ENCODE measurements around the gene RBL2. TPM values are rescaled to one million over a fixed set of nuclear protein-coding genes. Genes with fewer than 3 reads are reported as not detected.
A peak's percentile ranks its signal among the peaks of the same experiment; 100 is the strongest.
"Not testable (repeated sequence)": the region's sequence is repeated elsewhere in the genome, so short reads cannot be mapped to it uniquely, and the experiment has no call there.

Gene RBL2
- total and polyA plus RNA-seq, 10 donors: 29.1 to 214 (median 138) TPM

DNA sequence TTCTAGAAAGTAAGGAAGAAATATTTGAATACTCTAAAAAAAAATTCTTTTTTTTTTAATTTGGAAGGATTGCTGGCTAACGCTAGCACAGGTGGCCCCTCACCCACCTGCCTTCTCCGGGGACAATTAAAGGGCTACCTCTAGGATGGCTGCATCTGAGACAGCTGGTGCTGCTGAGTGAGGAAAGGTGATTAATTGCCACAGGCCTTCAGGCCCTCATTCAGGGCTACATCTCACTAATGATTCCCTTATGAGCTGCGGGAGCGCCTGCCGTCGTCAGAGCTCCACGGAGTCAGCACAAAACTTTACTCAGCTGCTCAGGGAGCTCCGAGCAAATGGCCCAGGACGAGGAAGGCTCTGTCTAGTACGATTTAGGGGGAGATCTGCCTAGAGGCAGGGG lies 95.8 kb downstream of the RBL2 start:
- Histone ChIP-seq H3K27me3 (replicated peaks in 1 of 7) (no peaks in the 10 kb centered on the region), H3K4me1 (no peaks in the 10 kb centered on the region), H3K27ac (no peak overlapping the region), H3K4me3 (no peak overlapping the region), H3K9me3 (no peaks in the 10 kb centered on the region), H3K36me3 (no peaks in the 10 kb centered on the region)
- no peak for TF ChIP-seq POLR2A (IDR thresholded peaks at IDR 0.05)
- TF ChIP-seq, protein P1, sequence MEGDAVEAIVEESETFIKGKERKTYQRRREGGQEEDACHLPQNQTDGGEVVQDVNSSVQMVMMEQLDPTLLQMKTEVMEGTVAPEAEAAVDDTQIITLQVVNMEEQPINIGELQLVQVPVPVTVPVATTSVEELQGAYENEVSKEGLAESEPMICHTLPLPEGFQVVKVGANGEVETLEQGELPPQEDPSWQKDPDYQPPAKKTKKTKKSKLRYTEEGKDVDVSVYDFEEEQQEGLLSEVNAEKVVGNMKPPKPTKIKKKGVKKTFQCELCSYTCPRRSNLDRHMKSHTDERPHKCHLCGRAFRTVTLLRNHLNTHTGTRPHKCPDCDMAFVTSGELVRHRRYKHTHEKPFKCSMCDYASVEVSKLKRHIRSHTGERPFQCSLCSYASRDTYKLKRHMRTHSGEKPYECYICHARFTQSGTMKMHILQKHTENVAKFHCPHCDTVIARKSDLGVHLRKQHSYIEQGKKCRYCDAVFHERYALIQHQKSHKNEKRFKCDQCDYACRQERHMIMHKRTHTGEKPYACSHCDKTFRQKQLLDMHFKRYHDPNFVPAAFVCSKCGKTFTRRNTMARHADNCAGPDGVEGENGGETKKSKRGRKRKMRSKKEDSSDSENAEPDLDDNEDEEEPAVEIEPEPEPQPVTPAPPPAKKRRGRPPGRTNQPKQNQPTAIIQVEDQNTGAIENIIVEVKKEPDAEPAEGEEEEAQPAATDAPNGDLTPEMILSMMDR (IDR thresholded peaks at IDR 0.05 in 8 of 11, conservative IDR thresholded peaks at IDR 0.05 in 3 of 11): no peak
- no peak for TF ChIP-seq POLR2AphosphoS5 (IDR thresholded peaks at IDR 0.05)
- 68 to 82% (median 76%) methylated on average over 10 of the region's 10 CpGs for WGBS, 5 donors
- DNase-seq: peak; percentile 58
- intact Hi-C loops (cut with DNase I; ENCODE audit: low total_unique reads): no loop called here

DNA sequence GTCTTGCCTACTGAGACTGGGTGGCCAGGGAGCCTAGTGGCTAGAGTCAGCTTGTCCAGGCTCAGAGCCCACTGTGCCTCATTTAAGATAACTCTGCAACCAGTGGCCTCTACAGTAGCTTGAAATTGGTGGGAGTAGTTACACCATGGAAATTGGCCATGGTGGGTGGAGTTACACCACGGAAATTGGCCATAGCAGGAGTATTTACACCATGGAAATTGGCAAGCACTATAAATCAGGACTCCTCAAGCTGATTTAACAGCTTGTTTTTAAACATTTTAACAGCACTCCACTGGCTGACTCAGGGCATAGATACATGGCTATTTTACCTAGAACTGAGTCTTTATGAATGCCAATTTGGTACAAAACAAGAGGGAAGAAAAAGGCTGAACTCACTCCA lies 96.5 kb downstream of the RBL2 start:
- DNase-seq: no peak
- Histone ChIP-seq H3K4me1 (no peaks in the 10 kb centered on the region), H3K9me3 (no peaks in the 10 kb centered on the region), H3K36me3 (no peaks in the 10 kb centered on the region), H3K27ac (no peak overlapping the region), H3K4me3 (no peak overlapping the region), H3K27me3 (replicated peaks in 1 of 7) (no peaks in the 10 kb centered on the region)
- intact Hi-C loops (cut with DNase I; ENCODE audit: low total_unique reads): no loop called here
- WGBS, 5 donors: 74 to 94% (median 84%) methylated on average over 1 of the region's 1 CpG
- TF ChIP-seq, protein P1 (IDR thresholded peaks at IDR 0.05 in 8 of 11, conservative IDR thresholded peaks at IDR 0.05 in 3 of 11): no peak
- no peak for TF ChIP-seq POLR2AphosphoS5 (IDR thresholded peaks at IDR 0.05)
- no peak for TF ChIP-seq POLR2A (IDR thresholded peaks at IDR 0.05)

DNA sequence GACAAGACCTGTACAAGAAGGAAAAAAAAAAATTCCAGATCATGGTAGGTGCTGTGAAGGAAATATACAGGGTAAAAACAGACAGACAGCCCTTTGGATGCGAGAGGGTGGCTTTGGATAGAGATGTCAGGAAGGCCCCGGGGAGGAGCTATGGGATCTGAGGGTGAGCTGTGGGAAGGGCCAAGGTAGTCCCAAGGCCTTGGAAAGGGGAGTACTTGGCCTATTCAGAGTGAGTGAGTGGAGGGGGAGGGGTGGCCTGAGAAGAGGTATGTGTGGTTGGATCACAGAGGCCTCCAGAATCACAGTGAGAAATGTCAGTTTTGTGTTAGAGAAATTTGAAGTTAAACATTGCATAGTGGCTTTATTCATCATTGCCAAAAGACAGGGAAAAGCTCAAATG lies 99.9 kb downstream of the RBL2 start:
- Histone ChIP-seq H3K4me1 (no peaks in the 10 kb centered on the region), H3K27me3 (replicated peaks in 1 of 7) (no peaks in the 10 kb centered on the region), H3K36me3 (no peaks in the 10 kb centered on the region), H3K9me3 (no peaks in the 10 kb centered on the region), H3K27ac (no peak overlapping the region), H3K4me3 (no peak overlapping the region)
- DNase-seq: no peak
- intact Hi-C loops (cut with DNase I; ENCODE audit: low total_unique reads): no loop called here
- 79 to 92% (median 90%) methylated on average over 2 of the region's 2 CpGs for WGBS, 5 donors
- no peak for TF ChIP-seq POLR2AphosphoS5 (IDR thresholded peaks at IDR 0.05)
- no peak for TF ChIP-seq POLR2A (IDR thresholded peaks at IDR 0.05)
- TF ChIP-seq, protein P1 (IDR thresholded peaks at IDR 0.05 in 8 of 11, conservative IDR thresholded peaks at IDR 0.05 in 3 of 11): no peak

DNA sequence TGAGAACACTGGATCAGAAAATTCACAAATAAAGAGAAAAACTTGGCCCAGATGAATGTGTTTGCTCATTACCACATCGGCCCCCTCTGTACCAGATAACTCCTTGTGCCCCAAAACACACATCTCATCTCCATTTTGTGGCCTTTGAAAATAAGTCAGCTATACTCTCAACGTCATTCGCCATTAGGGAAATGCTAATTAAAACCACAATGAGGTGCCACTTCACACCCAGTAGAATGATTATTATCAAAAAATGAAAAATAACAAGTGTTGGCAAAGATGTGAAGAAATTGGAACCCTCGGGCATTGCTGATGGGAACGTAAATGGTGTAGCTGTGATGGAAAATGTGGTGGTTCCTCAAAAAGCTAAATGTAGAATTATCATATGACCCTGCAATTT lies 103.4 kb downstream of the RBL2 start:
- intact Hi-C loops (cut with DNase I; ENCODE audit: low total_unique reads): no loop called here
- no peak overlapping the region for H3K4me3 ChIP-seq
- H3K27ac ChIP-seq: no peak overlapping the region
- TF ChIP-seq POLR2A (IDR thresholded peaks at IDR 0.05) (no peak), POLR2AphosphoS5 (IDR thresholded peaks at IDR 0.05) (no peak)
- TF ChIP-seq, protein P1 (IDR thresholded peaks at IDR 0.05 in 8 of 11, conservative IDR thresholded peaks at IDR 0.05 in 3 of 11): no peak
- WGBS, 5 donors: 76 to 90% (median 84%) methylated on average over 5 of the region's 5 CpGs
- H3K36me3 ChIP-seq: no peaks in the 10 kb centered on the region
- DNase-seq: no peak
- H3K27me3 ChIP-seq (replicated peaks in 1 of 7): peaks cover 0 to 14% (median 0%) of the 10 kb centered on the region in 7 donors
- H3K9me3 ChIP-seq: no peaks in the 10 kb centered on the region
- H3K4me1 ChIP-seq: no peaks in the 10 kb centered on the region

DNA sequence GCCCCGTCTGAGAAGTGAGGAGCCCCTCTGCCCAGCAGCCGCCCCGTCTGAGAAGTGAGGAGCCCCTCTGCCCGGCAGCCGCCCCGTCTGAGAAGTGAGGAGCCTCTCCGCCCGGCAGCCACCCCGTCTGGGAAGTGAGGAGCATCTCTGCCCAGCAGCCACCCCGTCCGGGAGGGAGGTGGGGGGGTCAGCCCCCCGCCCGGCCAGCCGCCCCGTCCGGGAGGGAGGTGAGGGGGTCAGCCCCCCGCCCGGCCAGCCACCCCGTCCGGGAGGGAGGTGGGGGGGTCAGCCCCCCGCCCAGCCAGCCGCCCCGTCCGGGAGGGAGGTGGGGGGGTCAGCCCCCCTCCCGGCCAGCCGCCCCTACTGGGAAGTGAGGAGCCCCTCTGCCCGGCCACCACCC lies 105.1 kb downstream of the RBL2 start:
- H3K9me3 ChIP-seq; H3K4me1 ChIP-seq; intact Hi-C loops (cut with DNase I; ENCODE audit: low total_unique reads); H3K4me3 ChIP-seq; H3K36me3 ChIP-seq; H3K27ac ChIP-seq; DNase-seq: not testable (repeated sequence)
- 90 to 97% (median 95%) methylated on average over 7 to 26 of the region's 27 CpGs for WGBS, 5 donors
- H3K27me3 ChIP-seq (replicated peaks in 1 of 7): peaks cover 0 to 14% (median 0%) of the 10 kb centered on the region in 7 donors

DNA sequence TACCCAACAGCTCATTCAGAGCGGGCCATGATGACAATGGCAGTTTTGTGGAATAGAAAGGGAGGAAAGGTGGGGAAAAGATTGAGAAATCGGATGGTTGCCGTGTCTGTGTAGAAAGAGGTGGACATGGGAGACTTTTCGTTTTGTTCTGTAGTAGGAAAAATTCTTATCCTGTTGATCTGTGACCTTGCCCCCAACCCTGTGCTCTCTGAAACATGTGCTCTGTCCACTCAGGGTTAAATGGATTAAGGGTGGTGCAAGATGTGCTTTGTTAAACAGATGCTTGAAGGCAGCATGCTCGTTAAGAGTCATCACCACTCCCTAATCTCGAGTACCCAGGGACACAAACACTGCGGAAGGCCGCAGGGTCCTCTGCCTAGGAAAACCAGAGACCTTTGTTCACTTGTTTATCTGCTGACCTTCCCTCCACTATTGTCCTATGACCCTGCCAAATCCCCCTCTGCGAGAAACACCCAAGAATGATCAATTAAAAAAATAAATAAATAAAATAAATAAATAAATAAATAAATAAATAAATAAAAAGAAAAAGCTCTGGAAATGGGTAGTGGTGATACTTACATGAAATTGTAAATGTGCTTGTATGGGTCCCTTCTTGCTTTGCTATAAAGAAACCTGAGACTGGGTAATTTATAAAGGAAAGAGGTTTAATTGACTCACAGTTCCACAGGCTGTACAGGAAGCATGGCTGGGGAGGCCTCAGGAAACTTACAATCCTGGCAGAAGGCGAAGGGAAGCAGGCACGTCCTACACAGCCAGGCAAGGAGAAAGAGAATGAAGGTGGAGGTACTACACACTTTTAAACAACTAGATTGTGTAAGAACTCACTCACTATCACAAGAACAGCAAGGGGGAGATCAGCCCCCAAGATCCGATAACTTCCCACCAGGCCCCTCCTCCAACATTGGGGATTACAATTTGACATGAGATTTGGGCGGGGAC lies 105.8 kb downstream of the RBL2 start:
- intact Hi-C loops (cut with DNase I; ENCODE audit: low total_unique reads); H3K4me1 ChIP-seq; DNase-seq; H3K36me3 ChIP-seq; H3K27ac ChIP-seq; H3K4me3 ChIP-seq; H3K9me3 ChIP-seq: not testable (repeated sequence)
- peaks cover 0 to 15% (median 0%) of the 10 kb centered on the region in 7 donors for H3K27me3 ChIP-seq (replicated peaks in 1 of 7)
- WGBS, 5 donors: 78 to 85% (median 80%) methylated on average over 13 of the region's 13 CpGs
